HG03066 (cell line): Measurements from ENCODE around the gene SYMPK.

Experiments
- ATAC-seq: cut with Tn5 transposase; IDR thresholded peaks from one replicate; pipeline ENCODE4 v1.9.1; 2021; ENCODE audit warnings: low read depth; ENCODE audit not compliant: unreplicated experiment

SYMPK gene

GRCh38 chr19:45886427-45887199, 23.7 kb upstream of the SYMPK start:
- peak; percentile 38 for ATAC-seq

- peak; percentile 45 for ATAC-seq
These were observed 22.8 kb upstream of the SYMPK start, which contains the start of gene IRF2BP1 for GRCh38 chr19:45885556-45886426. TSS of gene IRF2BP1 (minus strand) at chr19:45886141. CDS start at chr19:45885774, 367 bp downstream.

DNA sequence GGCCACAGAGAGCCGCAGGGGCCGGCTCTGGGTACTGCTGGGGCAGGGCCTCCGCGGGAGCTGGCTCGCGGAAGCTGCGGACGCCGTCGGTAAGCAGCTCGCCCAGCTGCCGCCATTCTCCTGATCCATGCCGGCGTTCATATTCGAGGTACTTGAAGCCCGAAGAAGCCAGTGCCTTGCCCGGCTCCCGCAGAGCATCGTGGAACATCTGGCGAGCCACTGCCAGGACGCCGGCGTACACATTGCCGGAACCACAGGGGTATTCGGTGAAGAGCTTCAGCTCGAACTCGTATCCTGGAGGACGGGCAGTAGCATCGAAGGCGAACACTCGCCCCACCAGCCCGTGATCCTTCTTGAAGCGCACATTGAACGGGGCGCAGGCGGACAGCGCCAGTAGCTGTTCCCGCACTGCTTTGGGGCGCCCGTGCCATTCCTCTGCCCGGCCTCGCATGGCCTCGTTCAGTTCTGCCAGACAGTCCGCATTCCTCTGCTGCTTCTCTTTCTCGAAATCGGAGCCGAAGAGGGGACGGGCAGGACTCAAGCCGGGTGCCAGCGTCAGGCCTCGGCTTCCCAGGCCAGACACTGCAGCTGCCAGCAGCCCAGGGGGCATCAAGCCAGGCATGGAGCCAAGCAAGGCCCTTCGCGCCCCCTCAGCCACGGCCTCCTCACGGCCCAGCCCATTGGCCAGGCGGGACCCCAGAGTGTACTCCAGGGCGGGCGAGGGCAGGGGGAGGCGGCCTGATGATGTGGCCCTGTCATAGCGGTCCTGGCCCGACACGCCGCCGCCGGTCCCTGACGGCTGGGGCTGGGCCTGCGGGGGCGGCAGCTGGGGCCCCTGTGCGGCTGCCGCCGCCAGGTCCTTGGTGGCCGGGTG, 22.0 kb upstream of the SYMPK start:
- no peak for ATAC-seq

DNA sequence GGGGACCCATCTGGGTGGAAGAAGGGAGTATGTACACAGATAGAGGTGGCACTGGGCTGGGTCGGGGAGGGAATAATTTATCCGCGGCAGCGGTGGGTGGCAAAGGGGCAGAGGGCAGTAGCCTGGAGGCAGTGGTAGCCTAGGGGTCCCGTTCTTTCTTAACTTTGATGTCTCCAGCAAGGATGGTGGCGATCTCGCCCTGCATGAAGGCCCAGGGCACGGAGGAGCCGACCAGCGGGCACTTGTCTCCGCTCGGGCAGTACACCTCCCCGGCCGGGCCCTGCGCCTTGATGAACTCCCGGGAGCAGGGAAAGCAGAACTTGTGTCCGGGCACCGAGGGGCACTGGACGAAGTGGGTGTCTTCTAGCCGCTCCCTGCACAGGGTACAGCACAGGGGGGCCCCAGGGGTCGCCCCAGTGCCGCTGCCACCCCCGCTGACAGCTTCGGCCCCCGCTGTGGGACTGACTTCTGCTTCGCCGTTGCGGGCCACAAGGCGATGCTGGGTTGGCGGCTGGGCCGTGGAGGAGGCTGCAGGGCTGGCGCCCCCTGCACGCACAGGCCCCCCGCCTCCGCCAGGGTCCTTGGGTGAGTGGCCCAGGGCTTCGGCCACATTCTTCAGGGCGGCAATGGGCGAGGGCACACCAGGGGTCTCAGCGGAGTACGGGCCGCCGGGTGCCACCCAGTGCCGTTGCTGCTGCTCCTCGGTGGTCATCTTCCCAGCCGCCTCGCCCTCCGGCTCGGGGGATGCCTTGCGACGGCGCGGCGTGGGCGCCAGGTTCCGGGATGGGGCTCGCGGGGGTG, 21.1 kb upstream of the SYMPK start:
- no peak for ATAC-seq

- ATAC-seq: no peak
These were observed 20.6 kb upstream of the SYMPK start for GRCh38 chr19:45883586-45883880.

GRCh38 chr19:45882652-45883585, 20.0 kb upstream of the SYMPK start:
- no peak for ATAC-seq

DNA sequence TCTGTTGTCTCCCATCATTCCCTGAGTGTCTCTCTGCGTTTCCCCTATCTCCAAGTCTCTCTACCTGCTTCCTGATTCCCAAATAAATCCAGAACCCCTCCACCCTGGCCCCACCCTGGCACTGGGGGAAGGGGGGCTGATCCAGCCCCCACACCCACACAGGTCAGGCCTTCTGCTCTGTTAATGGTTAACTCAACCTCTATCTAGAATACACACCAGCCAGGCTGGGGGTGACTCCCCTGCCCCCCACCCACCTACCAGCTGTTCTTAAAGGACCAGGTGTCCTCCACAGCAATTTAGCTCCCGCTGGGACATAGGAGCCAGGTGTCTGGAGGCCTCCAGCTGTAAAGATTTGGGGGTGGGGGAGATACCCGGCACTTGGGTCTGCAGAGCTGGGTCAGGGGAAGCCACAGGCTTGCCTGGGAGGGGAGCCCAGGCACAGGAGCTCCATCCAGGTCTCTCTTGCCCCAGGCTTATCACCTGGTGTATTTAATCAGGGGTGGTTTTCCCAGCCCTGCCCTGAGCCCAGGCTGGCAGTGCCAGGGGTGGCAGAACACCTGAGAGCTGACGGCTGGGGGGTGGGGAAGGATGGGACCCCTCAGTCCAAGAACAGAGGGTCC, 19.1 kb upstream of the SYMPK start:
- no peak for ATAC-seq

DNA sequence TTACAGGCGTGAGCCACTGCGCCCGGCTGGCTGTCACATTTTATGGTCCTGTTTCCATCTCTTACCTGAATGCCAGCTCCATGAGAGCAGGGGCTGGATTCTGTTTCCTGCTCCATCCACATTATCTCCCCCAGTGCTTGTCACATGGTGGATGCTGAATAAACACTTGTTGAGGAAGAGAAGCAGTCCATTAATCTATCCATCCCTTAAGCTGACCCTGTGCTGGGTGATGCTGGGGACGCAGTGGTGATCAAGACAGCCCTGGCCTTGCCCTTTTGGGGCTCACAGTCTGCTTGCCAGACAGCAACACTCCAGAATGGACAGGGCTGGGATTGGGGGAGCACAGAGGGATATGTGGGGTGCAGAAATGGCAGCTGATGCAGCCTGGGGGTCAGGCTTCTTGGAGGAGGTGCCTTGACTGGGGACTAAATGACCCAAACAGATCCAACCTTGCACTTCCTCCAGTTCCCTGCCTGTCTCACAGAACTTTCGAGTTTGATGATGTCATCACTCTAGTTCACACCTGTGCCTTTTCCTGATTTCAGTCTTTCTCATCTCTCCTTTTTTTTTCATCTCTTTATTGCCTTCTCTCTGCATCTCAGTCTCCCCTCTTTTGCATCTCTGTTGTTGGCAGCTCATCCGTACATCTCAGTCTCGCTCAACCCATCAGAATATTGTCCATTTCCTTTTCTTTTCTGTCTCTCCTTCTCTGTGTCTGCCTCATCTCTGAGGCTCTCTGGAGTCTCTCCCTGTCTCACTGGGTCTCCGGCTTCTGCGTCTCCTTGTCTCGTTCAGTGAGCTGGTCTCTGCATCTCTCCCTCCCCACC, 18.3 kb upstream of the SYMPK start:
- no peak for ATAC-seq

DNA sequence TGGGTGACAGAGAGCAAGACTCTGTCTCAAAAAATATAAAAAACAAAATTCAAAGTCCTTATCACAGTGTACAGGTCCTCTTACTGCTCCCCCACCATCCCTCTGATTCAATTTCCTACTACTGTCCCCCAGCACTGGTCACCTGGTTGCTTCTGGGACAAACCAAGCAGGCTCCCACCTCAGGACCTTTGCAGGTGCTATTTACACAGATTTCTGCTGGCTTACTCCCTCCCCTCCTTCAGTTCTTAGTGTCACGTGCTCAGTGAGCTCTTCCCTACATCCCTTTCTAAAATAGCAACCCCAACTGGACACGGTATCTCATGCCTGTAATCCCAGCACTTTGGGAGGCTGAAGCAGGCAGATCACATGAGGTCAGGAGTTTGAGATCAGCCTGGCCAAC, 17.0 kb upstream of the SYMPK start:
- ATAC-seq: no peak

GRCh38 chr19:45879055-45879454, 16.1 kb upstream of the SYMPK start:
- no peak for ATAC-seq

- ATAC-seq: no peak
These were observed 15.3 kb upstream of the SYMPK start for GRCh38 chr19:45878043-45878794.

GRCh38 chr19:45876411-45877197, 13.7 kb upstream of the SYMPK start:
- ATAC-seq: no peak

GRCh38 chr19:45876161-45876410, 13.1 kb upstream of the SYMPK start:
- no peak for ATAC-seq

GRCh38 chr19:45874620-45874966, 11.6 kb upstream of the SYMPK start:
- ATAC-seq: no peak

GRCh38 chr19:45873219-45873772, 10.3 kb upstream of the SYMPK start:
- ATAC-seq: no peak
